Colonic mucosa (tissue), 4 donors: ENCODE results near the gene MLST8. TPM values are rescaled to one million over a fixed set of nuclear protein-coding genes. Genes with fewer than 3 reads are reported as not detected.

Experiments
- DNase-seq: peaks from one replicate; pipeline ENCODE4 v3.0.0-alpha.2; 2020
- H3K27ac ChIP-seq: fragments of 200-600 bp; one replicate; pipeline ENCODE4 v1.8.0; 2021
- H3K27me3 ChIP-seq: fragments of 200-600 bp; one replicate; pipeline ENCODE4 v1.8.0; 2021
- H3K36me3 ChIP-seq: fragments of 200-600 bp; one replicate; pipeline ENCODE4 v1.8.0; 2021
- H3K4me1 ChIP-seq: fragments of 200-600 bp; one replicate; pipeline ENCODE4 v1.8.0; 2021; ENCODE audit warnings: mild to moderate bottlenecking
- H3K4me3 ChIP-seq: fragments of 200-600 bp; one replicate; pipeline ENCODE4 v1.8.0; 2021
- H3K9ac ChIP-seq, 2 donors: one replicate each; pipeline ENCODE4 v1.7.0; 2013; ENCODE audit warnings: control low read depth in 2 of 2, low read depth in 2 of 2, low read length in 2 of 2
- H3K9me3 ChIP-seq: fragments of 200-600 bp; one replicate; pipeline ENCODE4 v1.8.0; 2021
- intact Hi-C: fragments of 100-400 bp; cut with DNase I; formaldehyde crosslinking; loops from one replicate; pipeline ENCODE4 v1.14.1; 2022
- total RNA-seq, 2 donors: library from RNA; stranded (reverse); fragmentation: NEBNext Ultra II Directional in 1 of 2; extraction: Animal tissue kit (Norgen Biotek cat#: 25700) in 1 of 2; gene quantifications; one replicate each; pipeline ENCODE4 v1.2.1, GENCODE V29; 2021
- TF ChIP-seq, protein P1 (sequence below): fragments of 200-600 bp; IDR thresholded peaks from one replicate; pipeline ENCODE4 v1.8.0; 2022; ENCODE audit warnings: antibody characterized with exemption, mild to moderate bottlenecking
- donor health status: healthy.
- donor health status: DM: no; HTN: no; CAD: no.
- donor health status: DM: no; HTN: no; CAD: no.

The MLST8 gene
- total RNA-seq, 2 donors from 2014 or later = 26.5 to 53.5 TPM

DNA sequence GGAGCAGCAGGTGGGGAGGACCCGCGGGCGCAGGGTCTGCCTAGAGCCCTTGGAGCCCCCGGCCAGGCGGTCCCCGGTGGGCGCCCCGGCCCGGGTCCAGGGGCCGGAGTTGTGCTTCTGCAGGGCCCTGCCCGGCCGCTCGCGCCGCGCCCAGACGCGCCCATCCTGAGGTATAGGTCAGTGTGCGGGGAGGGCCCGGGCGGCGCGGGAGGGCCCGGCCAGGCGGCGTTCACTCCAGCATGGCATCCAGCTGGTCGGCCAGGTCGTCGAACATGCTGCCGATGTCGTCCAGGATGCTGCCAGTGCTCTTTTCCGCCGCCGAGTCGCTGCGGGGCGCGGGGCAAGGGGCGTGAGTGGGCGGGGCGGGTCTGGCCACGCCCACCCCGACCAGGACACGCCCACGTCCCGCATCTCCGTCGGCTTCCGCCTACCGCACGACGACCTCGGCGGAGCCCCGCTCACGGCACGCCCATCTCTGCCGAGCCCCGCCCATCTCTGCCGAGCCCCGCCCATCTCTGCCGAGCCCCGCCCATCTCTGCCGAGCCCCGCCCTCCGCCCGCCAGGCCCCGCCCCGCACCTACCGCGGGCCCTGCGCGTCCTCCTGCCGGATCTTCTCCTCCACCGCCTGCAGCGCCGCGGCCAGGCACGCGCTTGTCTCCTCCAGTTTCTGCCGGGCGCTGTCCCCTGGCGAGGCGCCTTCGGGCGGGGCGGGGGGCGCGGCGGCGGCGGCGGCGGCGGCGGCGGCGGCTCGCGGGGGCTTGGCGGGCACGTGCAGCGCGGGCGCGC lies 26.7 kb upstream of the MLST8 start:
- TF ChIP-seq, protein P1, sequence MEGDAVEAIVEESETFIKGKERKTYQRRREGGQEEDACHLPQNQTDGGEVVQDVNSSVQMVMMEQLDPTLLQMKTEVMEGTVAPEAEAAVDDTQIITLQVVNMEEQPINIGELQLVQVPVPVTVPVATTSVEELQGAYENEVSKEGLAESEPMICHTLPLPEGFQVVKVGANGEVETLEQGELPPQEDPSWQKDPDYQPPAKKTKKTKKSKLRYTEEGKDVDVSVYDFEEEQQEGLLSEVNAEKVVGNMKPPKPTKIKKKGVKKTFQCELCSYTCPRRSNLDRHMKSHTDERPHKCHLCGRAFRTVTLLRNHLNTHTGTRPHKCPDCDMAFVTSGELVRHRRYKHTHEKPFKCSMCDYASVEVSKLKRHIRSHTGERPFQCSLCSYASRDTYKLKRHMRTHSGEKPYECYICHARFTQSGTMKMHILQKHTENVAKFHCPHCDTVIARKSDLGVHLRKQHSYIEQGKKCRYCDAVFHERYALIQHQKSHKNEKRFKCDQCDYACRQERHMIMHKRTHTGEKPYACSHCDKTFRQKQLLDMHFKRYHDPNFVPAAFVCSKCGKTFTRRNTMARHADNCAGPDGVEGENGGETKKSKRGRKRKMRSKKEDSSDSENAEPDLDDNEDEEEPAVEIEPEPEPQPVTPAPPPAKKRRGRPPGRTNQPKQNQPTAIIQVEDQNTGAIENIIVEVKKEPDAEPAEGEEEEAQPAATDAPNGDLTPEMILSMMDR = no peak
- intact Hi-C loops = no loop called here
- Histone ChIP-seq H3K27ac (no peak overlapping the region), H3K9ac (no peak overlapping the region), H3K4me1 (no peaks in the 10 kb centered on the region), H3K36me3 (peaks cover 10% of the 10 kb centered on the region), H3K9me3 (no peaks in the 10 kb centered on the region), H3K27me3 (no peaks in the 10 kb centered on the region), H3K4me3 (no peak overlapping the region)
- DNase-seq = peak; percentile 45

GRCh38 chr16:2179107-2179501 lies 26.1 kb upstream of the MLST8 start:
- Histone ChIP-seq H3K36me3 (peaks cover 4% of the 10 kb centered on the region), H3K9me3 (no peaks in the 10 kb centered on the region), H3K4me1 (no peaks in the 10 kb centered on the region), H3K27ac (no peak overlapping the region), H3K9ac (no peak overlapping the region), H3K27me3 (no peaks in the 10 kb centered on the region), H3K4me3 (no peak overlapping the region)
- no peak for DNase-seq
- TF ChIP-seq, protein P1 = no peak
- intact Hi-C loops = no loop called here

DNA sequence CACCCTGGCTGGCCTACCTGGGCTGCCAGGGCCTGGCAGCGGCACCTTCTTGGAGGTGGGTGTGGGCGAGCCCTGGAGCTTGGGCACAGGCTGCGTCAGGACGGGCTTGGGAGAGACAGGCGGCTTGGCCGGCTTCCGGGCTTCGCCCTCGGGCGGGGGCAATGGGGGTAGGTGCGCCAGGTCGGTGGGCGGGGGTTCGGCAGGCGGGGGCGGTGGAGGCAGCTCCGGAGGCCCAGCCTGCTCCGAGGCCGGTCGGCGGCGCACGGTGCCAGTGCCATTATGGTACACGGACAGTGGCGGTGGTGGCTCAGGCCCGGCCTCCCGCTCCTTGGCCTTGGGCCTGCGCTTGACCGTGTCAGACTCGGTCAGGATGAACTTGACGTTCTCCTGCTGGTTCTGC lies 25.7 kb upstream of the MLST8 start:
- TF ChIP-seq, protein P1 = no peak
- Histone ChIP-seq H3K4me1 (no peaks in the 10 kb centered on the region), H3K36me3 (no peaks in the 10 kb centered on the region), H3K27me3 (no peaks in the 10 kb centered on the region), H3K27ac (no peak overlapping the region), H3K9me3 (no peaks in the 10 kb centered on the region), H3K4me3 (no peak overlapping the region), H3K9ac (no peak overlapping the region)
- intact Hi-C loops = no loop called here
- DNase-seq = no peak

- no peaks in the 10 kb centered on the region for H3K27me3 ChIP-seq
- H3K4me3 ChIP-seq = no peak overlapping the region
- intact Hi-C loops = no loop called here
- no peak for DNase-seq
- no peaks in the 10 kb centered on the region for H3K9me3 ChIP-seq
- no peaks in the 10 kb centered on the region for H3K36me3 ChIP-seq
- H3K27ac ChIP-seq = no peak overlapping the region
- TF ChIP-seq, protein P1 = no peak
- no peak overlapping the region for H3K9ac ChIP-seq
- no peaks in the 10 kb centered on the region for H3K4me1 ChIP-seq
These were observed 24.8 kb upstream of the MLST8 start for GRCh38 chr16:2180461-2180860.

DNA sequence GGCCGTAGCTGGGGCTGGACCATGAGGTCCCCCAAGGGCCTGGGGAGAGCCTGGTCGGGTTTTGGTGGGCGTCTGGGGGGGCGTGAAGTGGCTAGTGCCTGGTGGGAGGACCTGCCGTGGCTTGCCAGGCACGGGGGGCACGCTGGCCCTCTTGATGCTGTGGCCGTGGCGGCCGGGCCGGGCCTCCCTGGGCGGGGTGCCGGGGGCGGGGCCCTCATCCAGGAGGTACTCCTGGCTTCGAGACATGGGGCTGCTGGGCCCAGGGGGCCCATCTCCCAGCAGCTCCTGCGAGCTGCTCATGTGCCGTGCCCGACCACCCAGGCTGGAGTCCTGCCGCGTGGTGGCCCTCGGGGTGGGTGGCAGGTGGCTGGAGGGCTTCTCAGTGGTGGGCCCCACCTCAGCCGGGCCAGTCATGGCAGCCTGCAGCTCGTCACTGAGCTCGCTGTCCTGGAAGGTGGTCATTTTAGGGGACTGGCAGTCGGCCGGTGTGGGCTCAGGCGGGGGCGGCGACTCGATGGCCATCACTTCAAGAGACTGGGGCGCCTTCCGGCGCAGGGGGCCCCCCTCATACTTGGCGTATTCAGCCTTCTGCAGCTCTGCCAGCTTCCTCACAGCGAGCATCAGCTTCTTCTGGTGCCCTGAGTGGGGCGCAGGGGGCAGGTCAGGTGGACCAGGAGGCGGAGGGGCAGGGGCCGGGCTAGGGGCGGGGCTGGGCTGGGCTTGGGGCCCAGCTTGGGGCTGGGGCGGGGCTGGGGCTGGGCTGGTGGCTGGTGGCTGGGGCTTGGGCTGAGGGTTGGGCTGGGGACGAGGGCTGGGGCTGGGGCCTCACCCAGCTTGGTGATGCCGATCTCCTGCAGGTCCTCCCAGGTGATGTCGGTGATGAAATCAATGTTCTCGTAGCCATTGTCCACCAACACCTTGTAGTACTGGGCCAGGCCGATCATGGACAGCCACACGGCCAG lies 24.0 kb upstream of the MLST8 start:
- H3K27me3 ChIP-seq = no peaks in the 10 kb centered on the region
- DNase-seq = no peak
- H3K9me3 ChIP-seq = no peaks in the 10 kb centered on the region
- intact Hi-C loops = no loop called here
- H3K9ac ChIP-seq = no peak overlapping the region
- H3K4me1 ChIP-seq = no peaks in the 10 kb centered on the region
- TF ChIP-seq, protein P1 = no peak
- H3K27ac ChIP-seq = no peak overlapping the region
- no peak overlapping the region for H3K4me3 ChIP-seq
- H3K36me3 ChIP-seq = no peaks in the 10 kb centered on the region
